Gastrocnemius medialis (tissue), 4 donors: ENCODE data around the gene GABRB3.

Source experiments
- CTCF ChIP-seq, 5 experiments: fragments of 450-650 bp in 3 of 5; fragments of 200-600 bp in 2 of 5; sonication (generic) in 2 of 5; IDR thresholded peaks in 4 of 5; conservative IDR thresholded peaks in 1 of 5; 1 replicate in 4 of 5; 2 replicates in 1 of 5; pipeline ENCODE4 v1.5.1; 2016 to 2019; ENCODE audit warnings: antibody characterized with exemption in 5 of 5, mild to moderate bottlenecking in 3 of 5, moderate library complexity in 3 of 5
- POLR2A ChIP-seq, 2 donors: fragments of 450-650 bp; IDR thresholded peaks; one replicate each; pipeline ENCODE4 v1.6.1; 2017; ENCODE audit warnings: antibody characterized with exemption in 2 of 2, mild to moderate bottlenecking in 2 of 2, moderate library complexity in 2 of 2

GRCh38 chr15:26564361-26564760, 208.5 kb downstream of the GABRB3 start:
- no peak for TF ChIP-seq CTCF (IDR thresholded peaks at IDR 0.05 in 4 of 5, conservative IDR thresholded peaks at IDR 0.05 in 1 of 5)
- no peak for TF ChIP-seq POLR2A (IDR thresholded peaks at IDR 0.05)
